KOPT-K1 (cell line): ENCODE results near the gene RFT1.
A peak's percentile ranks its signal among the peaks of the same experiment; 100 is the strongest.

ENCODE experiments used
- H3K27ac ChIP-seq: fragments of 200-600 bp; sonication (generic); 2 replicates; pipeline ENCODE4 v1.5.1; 2016; ENCODE audit warnings: antibody characterized with exemption, mild to moderate bottlenecking, low read depth, low read length; ENCODE audit not compliant: poor library complexity, severe bottlenecking
- H3K36me3 ChIP-seq: fragments of 200-600 bp; sonication (generic); 2 replicates; pipeline ENCODE4 v1.5.1; 2017; ENCODE audit warnings: antibody characterized with exemption, mild to moderate bottlenecking, low read length, moderate library complexity; ENCODE audit not compliant: insufficient read depth
- H3K9me3 ChIP-seq: fragments of 200-600 bp; sonication (generic); 2 replicates; pipeline ENCODE4 v1.5.1; 2017; ENCODE audit warnings: antibody characterized with exemption, low read length, mild to moderate bottlenecking; ENCODE audit not compliant: insufficient read depth, poor library complexity, severe bottlenecking

Gene RFT1

DNA sequence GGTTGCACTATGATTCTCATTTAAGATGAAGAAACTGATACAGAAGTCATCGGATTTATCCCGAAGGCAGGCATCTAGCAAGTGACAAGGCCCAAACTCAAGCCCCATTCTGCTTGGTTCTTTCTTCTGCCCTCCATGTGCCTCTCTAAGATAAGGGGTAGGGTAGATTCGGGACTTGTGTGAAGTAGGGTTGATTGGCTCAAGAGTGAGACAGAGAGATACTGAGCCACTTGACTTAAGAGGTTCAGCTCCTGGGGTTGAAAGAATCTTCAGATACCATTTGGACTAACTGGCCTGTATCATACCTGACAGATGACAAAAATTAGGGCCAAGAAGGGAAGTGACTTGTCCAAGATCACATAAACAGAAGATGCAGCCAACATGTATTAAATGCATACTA, 891 bp downstream of the RFT1 start:
- no peaks in the 10 kb centered on the region for H3K9me3 ChIP-seq
- peak overlapping the region; percentile 83 for H3K27ac ChIP-seq
- H3K36me3 ChIP-seq: peaks cover 29% of the 10 kb centered on the region

DNA sequence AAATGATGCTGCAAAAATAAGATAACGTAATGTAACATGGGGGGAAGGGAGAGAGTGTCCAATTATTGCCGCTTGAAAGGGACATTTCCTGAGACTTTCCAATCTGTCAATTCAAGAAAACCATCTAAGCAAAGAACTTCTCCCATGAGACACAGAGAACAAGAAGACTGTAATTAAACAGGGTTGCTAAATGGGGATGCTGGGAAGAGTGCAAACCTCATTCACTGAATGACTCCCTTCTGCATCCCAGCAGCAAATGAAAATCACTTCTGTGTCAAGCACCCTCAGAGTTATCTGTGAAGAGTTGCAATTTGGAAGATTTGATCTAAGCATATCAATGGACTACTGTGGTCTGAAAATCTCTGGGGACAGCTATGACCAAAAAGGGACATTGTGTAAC, 3.6 kb downstream of the RFT1 start:
- Histone ChIP-seq H3K27ac (no peak overlapping the region), H3K9me3 (no peaks in the 10 kb centered on the region), H3K36me3 (peaks cover 56% of the 10 kb centered on the region)

DNA sequence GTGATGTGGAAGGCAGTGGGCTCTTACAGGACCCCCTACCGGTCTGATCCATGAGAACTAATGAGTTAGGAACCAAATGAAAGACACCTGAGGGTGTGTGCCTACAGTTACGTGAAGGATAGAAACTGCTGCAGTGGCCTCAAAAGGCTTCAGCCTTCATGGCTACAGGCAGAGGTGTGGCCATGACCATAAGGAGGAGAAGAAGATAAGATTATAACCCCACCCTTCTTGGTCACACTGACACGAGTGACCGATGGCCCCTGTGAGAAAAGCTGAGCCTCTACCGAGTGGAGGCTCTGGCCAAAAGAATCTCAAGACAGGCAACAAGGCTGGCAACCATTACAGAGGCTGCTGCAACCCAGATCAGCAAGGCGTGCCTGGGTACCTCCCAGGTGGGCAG, 6.3 kb downstream of the RFT1 start:
- peaks cover 82% of the 10 kb centered on the region for H3K36me3 ChIP-seq
- no peaks in the 10 kb centered on the region for H3K9me3 ChIP-seq
- no peak overlapping the region for H3K27ac ChIP-seq

DNA sequence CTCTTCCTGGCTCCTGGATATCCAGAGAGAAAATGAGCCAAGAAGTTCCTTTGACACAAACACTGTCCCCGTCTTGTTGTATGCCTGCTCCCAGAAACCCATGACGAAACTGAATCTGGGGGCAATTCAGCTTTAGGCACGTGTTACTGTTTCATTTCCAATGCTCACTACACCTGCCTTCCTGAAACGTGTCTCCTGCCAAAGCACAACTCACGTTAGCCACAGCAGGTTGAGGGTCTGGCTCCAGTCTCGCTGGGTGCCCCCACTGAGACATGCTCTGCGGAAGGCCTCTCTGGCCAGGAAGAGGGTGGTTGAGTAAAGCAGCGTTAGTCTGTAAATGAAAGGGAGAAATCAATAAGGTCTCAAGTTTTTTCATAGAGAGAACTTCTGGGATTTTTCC, 6.7 kb downstream of the RFT1 start:
- peaks cover 87% of the 10 kb centered on the region for H3K36me3 ChIP-seq
- H3K27ac ChIP-seq: no peak overlapping the region
- H3K9me3 ChIP-seq: no peaks in the 10 kb centered on the region

GRCh38 chr3:53122933-53123305, 7.3 kb downstream of the RFT1 start:
- H3K36me3 ChIP-seq: peaks cover 93% of the 10 kb centered on the region
- no peaks in the 10 kb centered on the region for H3K9me3 ChIP-seq
- no peak overlapping the region for H3K27ac ChIP-seq

- peaks cover 98% of the 10 kb centered on the region for H3K36me3 ChIP-seq
- H3K9me3 ChIP-seq: no peaks in the 10 kb centered on the region
- H3K27ac ChIP-seq: no peak overlapping the region
Observed at GRCh38 chr3:53122255-53122932, 7.8 kb downstream of the RFT1 start.

DNA sequence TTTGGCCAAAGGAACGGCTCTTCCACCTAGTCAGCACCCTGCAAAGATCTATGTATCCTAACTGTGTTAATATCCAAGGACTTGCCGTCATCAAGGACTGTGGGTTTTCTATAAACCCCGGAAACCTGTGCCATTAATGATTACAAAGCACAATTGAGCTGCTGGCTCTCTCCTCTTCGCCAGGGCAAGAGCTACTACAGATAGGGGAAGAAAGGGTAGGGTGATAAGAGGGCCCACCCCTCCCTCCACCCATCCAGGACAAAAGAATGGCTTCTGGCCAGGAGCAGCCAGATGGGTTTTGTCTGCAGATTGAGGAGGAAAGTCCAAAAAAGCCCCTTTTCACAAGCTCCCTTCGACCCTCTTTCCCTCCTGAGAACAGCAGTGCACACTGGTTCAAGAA, 9.9 kb downstream of the RFT1 start:
- Histone ChIP-seq H3K36me3 (peaks cover 98% of the 10 kb centered on the region), H3K27ac (no peak overlapping the region), H3K9me3 (no peaks in the 10 kb centered on the region)

DNA sequence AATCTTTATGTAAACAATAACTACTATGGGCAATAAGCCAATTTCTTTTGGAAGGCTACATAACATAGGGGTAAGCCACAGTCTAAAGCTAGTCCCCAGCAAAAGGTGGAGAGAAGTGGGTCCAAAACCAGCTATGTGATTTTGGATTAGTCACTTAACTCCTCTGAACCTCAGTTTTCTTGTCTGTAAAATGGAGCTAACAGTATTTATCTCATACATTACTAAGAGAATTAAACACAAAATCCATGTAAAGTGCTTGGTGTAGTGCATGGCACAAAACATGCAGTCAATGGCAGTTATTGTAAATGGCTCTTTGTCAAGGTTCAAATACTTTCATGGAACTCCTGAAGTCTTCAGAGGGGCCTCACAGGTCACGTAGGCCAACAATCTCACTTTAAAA, 13.3 kb downstream of the RFT1 start:
- Histone ChIP-seq H3K9me3 (no peaks in the 10 kb centered on the region), H3K27ac (no peak overlapping the region), H3K36me3 (peaks cover 85% of the 10 kb centered on the region)

DNA sequence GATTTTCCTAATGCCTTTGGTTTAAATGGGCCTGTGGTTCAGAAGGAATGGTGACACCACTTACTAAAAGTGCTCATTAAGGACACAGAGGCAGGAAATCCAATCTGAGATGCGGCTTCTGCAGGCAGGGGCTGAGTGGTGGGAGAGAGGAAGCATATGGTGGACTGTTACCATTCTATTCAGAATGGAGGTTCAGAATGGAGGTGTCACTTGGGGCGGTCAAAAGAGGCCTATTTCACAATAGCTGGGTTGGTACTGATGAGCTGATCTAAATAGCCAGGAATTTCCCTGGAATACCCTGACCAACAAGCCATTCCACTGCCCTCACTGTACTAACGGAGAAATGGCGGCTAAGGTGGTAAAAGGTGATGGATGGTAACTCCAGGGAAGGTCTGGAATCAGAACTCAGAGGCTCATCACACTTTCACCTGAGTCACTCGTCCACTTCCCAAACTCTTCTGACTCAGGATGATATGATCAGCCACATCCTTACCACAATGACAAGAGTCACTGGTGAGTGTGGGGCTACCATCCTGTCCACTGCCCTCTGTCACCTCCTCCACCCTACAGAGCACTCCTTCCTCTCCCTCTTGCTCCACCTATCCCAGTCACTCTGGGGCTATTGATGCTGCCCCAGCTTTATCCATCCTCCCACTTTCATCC, 15.7 kb downstream of the RFT1 start:
- H3K36me3 ChIP-seq: peaks cover 67% of the 10 kb centered on the region
- H3K27ac ChIP-seq: peak overlapping the region; percentile 99
- H3K9me3 ChIP-seq: no peaks in the 10 kb centered on the region

GRCh38 chr3:53114011-53114400, 16.2 kb downstream of the RFT1 start:
- Histone ChIP-seq H3K27ac (peak overlapping the region; percentile 99), H3K36me3 (peaks cover 62% of the 10 kb centered on the region), H3K9me3 (no peaks in the 10 kb centered on the region)

GRCh38 chr3:53113293-53114010, 16.8 kb downstream of the RFT1 start:
- Histone ChIP-seq H3K27ac (peak overlapping the region; percentile 99), H3K9me3 (no peaks in the 10 kb centered on the region), H3K36me3 (peaks cover 57% of the 10 kb centered on the region)

GRCh38 chr3:53111822-53112221, 18.4 kb downstream of the RFT1 start:
- Histone ChIP-seq H3K9me3 (no peaks in the 10 kb centered on the region), H3K36me3 (peaks cover 40% of the 10 kb centered on the region), H3K27ac (peak overlapping the region; percentile 99)

DNA sequence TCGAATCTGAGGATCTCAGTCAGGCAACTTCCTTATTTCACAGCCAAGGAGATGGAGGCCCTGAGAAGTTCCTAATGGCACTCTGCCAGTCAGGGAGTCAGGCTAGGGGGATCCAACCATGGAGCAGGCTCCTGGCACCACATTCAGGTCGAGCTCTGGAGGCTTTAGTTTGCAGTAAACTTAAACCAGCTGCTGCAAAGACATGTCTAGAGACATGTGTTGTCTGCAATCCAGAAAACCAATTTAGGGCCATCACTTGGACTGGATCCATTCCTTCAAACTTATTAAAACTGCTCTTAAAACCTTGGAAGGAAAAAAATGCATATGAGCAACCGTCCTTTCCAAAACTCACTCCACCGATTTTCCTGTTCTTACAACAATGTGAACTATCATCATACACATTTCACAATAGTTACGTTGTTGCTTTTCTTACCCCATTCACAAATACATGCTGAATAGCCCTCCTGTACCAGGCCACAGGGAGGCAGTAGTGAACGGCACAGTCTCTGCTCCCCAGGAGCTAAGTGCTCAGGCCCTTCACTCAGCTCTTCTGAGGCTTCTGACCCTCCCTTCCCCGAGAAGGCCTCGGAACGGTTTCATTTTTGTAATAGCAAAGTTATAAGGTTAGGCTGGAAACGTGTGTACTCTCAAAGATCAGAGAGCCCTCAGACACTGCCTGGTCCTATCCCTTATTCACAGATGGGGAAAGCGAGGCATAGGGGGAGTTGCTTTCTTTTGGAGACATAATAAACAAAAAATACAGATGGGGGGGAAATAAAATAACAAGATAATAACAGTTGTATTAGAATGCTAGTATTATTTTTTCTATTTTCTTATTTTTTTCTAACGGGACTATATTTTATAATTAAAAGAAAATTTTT, 20.1 kb downstream of the RFT1 start:
- peak overlapping the region; percentile 99 for H3K27ac ChIP-seq
- H3K36me3 ChIP-seq: peaks cover 25% of the 10 kb centered on the region
- H3K9me3 ChIP-seq: no peaks in the 10 kb centered on the region

DNA sequence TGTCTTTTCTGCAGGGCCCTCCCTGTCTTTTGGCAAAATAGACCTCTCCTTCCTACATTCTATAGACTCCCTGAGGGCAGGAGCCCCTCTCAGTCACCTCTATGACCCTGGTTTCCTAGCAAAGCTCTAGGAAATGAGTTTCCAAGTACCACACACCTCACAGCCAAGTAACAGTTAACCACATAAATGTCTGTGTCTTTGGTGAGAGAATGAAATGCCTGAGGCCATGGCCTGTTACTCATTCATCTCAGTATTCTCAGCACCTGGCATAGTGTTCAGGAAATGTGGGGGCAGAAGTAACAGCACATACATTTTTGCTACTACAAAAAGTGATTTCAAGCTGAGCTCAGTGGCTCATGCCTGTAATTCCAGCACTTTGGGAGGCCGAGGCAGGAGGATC, 21.0 kb downstream of the RFT1 start:
- Histone ChIP-seq H3K27ac (peak overlapping the region; percentile 99), H3K9me3 (no peaks in the 10 kb centered on the region), H3K36me3 (peaks cover 17% of the 10 kb centered on the region)

GRCh38 chr3:53104762-53105161, 25.5 kb downstream of the RFT1 start:
- peak overlapping the region; percentile 99 for H3K27ac ChIP-seq
- peaks cover 14% of the 10 kb centered on the region for H3K36me3 ChIP-seq
- no peaks in the 10 kb centered on the region for H3K9me3 ChIP-seq
